SK-N-SH treated with all-trans-retinoic acid at 6 μM for 48 hours (cell line): ENCODE results near the gene ADAMTSL1.

Source experiments
- ATAC-seq: fragments of 200-7000 bp; cut with Tn5 transposase; 3 replicates; pipeline ENCODE4 v1.9.1; 2020; ENCODE audit warnings: mild to moderate bottlenecking, moderate library complexity
- ARNTL ChIP-seq: fragments of 450-650 bp; formaldehyde crosslinking; IDR thresholded peaks from 2 replicates; pipeline ENCODE4 v1.5.0; 2020; ENCODE audit warnings: low read depth, mild to moderate bottlenecking, moderate library complexity, borderline replicate concordance
- BACH2 ChIP-seq: fragments of 250-450 bp; sonication (Bioruptor Pico); IDR thresholded peaks from 2 replicates; pipeline ENCODE4 v1.9.0; 2021; ENCODE audit warnings: mild to moderate bottlenecking, borderline replicate concordance
- CSDC2 ChIP-seq: fragments of 250-450 bp; sonication (Bioruptor Pico); IDR thresholded peaks from 2 replicates; pipeline ENCODE4 v1.5.0; 2020; ENCODE audit warnings: mild to moderate bottlenecking, moderate library complexity
- ESRRG ChIP-seq: fragments of 250-450 bp; sonication (Bioruptor Pico); IDR thresholded peaks from 2 replicates; pipeline ENCODE4 v1.6.1; 2021; ENCODE audit warnings: mild to moderate bottlenecking
- GLIS3 ChIP-seq: fragments of 250-450 bp; sonication (Bioruptor Pico); IDR thresholded peaks from 2 replicates; pipeline ENCODE4 v1.5.0; 2020; ENCODE audit warnings: mild to moderate bottlenecking, moderate library complexity
- OSR1 ChIP-seq: fragments of 250-450 bp; sonication (Bioruptor Pico); IDR thresholded peaks from 2 replicates; pipeline ENCODE4 v1.8.0; 2022; ENCODE audit warnings: moderate library complexity, mild to moderate bottlenecking, inconsistent platforms
- PPARA ChIP-seq: fragments of 250-450 bp; sonication (Bioruptor Pico); IDR thresholded peaks from 2 replicates; pipeline ENCODE4 v1.5.0; 2020; ENCODE audit warnings: mild to moderate bottlenecking, borderline replicate concordance
- RARB ChIP-seq: fragments of 250-450 bp; sonication (Bioruptor Pico); IDR thresholded peaks from 2 replicates; pipeline ENCODE4 v1.8.0; 2021; ENCODE audit warnings: mild to moderate bottlenecking, moderate library complexity
- SNAI2 ChIP-seq: fragments of 250-450 bp; sonication (Bioruptor Pico); IDR thresholded peaks from 2 replicates; pipeline ENCODE4 v1.5.0; 2020; ENCODE audit warnings: mild to moderate bottlenecking, moderate library complexity
- TCF4 ChIP-seq: fragments of 250-450 bp; sonication (Bioruptor Pico); IDR thresholded peaks from 2 replicates; pipeline ENCODE4 v1.8.0; 2021; ENCODE audit warnings: mild to moderate bottlenecking, moderate library complexity, borderline replicate concordance
- TOX ChIP-seq: fragments of 250-450 bp; sonication (Bioruptor Pico); IDR thresholded peaks from 2 replicates; pipeline ENCODE4 v1.8.0; 2021; ENCODE audit warnings: mild to moderate bottlenecking, moderate library complexity, borderline replicate concordance
- ZC3H10 ChIP-seq: fragments of 250-450 bp; sonication (Bioruptor Pico); IDR thresholded peaks from 2 replicates; pipeline ENCODE4 v1.5.1; 2021; ENCODE audit warnings: mild to moderate bottlenecking, moderate library complexity
- ZFP3 ChIP-seq: fragments of 250-450 bp; sonication (Bioruptor Pico); IDR thresholded peaks from 2 replicates; pipeline ENCODE4 v1.5.0; 2020; ENCODE audit warnings: mild to moderate bottlenecking, moderate library complexity
- ZNF565 ChIP-seq: fragments of 450-650 bp; formaldehyde crosslinking; conservative IDR thresholded peaks from 2 replicates; pipeline ENCODE4 v1.5.0; 2020; ENCODE audit warnings: low read depth, mild to moderate bottlenecking, moderate library complexity
- ZNF8 ChIP-seq: fragments of 450-650 bp; formaldehyde crosslinking; IDR thresholded peaks from 2 replicates; pipeline ENCODE4 v1.5.0; 2020; ENCODE audit warnings: mild to moderate bottlenecking, moderate library complexity
- TF ChIP-seq, protein P1 (sequence below): fragments of 250-450 bp; sonication (Bioruptor Pico); IDR thresholded peaks from 2 replicates; pipeline ENCODE4 v1.5.1; 2021; ENCODE audit warnings: mild to moderate bottlenecking, moderate library complexity
- TF ChIP-seq, protein P2 (sequence below): fragments of 250-450 bp; sonication (Bioruptor Pico); IDR thresholded peaks from 2 replicates; pipeline ENCODE4 v1.5.1; 2020; ENCODE audit warnings: low read depth, mild to moderate bottlenecking, moderate library complexity
- TF ChIP-seq, protein P3 (sequence below): fragments of 250-450 bp; sonication (Bioruptor Pico); IDR thresholded peaks from 2 replicates; pipeline ENCODE4 v1.5.0; 2020; ENCODE audit warnings: mild to moderate bottlenecking, moderate library complexity
- TF ChIP-seq, protein P4 (sequence below): fragments of 250-450 bp; sonication (Bioruptor Pico); IDR thresholded peaks from 2 replicates; pipeline ENCODE4 v1.8.0; 2020; ENCODE audit warnings: mild to moderate bottlenecking, moderate library complexity, borderline replicate concordance
- TF ChIP-seq, protein P5 (sequence below): fragments of 250-450 bp; sonication (Bioruptor Pico); IDR thresholded peaks from 2 replicates; pipeline ENCODE4 v1.8.0; 2021; ENCODE audit warnings: low read depth, mild to moderate bottlenecking, moderate library complexity, borderline replicate concordance

Gene ADAMTSL1

DNA sequence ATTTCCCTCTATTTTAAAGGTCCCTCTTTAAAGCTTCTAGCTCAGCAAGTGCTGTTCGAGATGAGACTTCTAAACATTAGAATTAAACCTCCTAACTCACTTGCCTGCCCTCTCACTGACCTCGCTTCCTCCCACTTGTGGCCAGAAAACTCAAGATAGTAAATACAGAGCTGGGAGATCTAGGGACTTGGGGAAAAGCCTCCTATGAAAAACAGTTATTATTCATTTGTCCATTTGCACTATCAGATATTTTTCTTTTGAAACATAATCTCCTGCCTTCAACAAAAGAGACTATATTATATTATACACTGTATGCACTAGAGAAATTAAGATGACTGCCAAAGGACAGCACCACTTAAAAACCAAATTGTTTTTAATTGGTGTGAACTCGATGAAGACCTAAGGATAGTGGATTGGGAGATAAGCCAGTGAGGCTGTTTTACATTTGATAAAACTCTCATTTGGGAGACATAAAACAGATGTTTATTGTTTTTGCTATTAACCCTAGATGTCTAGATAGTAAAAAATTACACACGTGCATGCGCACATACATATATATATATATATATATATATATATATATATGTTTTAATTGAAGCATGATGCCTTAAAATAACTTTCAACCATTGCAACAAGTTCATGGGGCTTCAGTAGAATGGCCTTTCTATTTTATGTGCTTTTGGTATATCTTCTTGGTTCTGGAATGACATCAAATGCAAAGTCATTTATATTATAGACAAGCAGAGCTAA lies 229.4 kb downstream of the ADAMTSL1 start:
- no peak; the same call in 2 of the 3 replicates for ATAC-seq
- peak; percentile 45; the same call in 1 of the 2 replicates for TF ChIP-seq TCF4 (CRISPR knock-in tag)
- no peak for TF ChIP-seq ZNF565
- TF ChIP-seq, all 23 proteins: peak for 1

DNA sequence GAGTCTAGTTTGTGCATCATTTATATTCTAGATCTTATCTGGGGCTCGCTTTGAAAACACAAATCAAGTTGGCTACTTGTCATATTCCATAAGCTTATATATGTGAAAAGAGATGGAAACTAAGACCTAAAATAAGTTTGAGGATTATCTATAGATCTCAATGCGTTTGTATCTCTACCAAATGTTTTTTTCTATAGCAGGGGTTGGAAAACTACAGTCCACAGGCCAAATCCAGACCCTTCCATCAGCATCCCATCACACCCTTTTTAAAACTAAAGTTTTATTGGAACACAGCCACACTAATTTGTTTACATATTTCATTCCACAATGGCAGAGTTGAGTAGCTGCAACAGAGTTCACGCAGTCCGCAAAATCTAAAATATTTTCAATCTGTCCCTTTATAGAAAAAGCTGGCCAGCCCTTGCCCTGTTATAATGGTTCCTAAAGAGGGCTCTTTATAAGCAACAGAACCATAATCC lies 230.0 kb downstream of the ADAMTSL1 start:
- no peak for ATAC-seq

DNA sequence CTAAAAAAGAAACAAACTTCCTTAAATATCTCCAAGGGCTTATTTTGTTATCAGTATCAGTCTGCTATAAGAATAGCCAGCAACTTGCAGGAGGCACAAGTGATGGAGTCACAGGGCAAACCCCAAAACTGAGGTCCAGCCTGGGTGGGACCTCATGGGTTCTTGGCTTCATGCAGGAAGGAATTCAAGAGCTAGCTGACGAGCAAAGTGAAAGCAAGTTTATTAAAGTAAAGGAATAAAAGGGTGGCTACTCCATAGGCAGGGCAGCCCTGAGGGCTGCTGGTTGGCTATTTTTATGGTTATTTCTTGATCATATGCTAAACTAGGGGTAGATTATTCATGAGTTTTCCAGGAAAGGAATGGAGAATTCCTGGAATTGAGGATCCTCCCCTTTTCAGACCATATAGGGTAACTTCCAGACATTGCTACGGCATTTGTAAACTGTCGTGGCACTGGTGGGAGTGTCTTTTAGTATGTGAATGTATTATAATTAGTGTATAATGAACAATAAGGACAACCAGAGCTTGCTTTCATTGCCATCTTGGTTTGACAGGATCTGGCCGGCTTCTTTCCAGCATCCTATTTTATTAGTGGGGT lies 231.9 kb downstream of the ADAMTSL1 start:
- no peak for ATAC-seq
- TF ChIP-seq TCF4 (CRISPR knock-in tag) (no peak), BACH2 (CRISPR knock-in tag) (no peak), ZNF565 (no peak), RARB (no peak)
- TF ChIP-seq, protein P1, sequence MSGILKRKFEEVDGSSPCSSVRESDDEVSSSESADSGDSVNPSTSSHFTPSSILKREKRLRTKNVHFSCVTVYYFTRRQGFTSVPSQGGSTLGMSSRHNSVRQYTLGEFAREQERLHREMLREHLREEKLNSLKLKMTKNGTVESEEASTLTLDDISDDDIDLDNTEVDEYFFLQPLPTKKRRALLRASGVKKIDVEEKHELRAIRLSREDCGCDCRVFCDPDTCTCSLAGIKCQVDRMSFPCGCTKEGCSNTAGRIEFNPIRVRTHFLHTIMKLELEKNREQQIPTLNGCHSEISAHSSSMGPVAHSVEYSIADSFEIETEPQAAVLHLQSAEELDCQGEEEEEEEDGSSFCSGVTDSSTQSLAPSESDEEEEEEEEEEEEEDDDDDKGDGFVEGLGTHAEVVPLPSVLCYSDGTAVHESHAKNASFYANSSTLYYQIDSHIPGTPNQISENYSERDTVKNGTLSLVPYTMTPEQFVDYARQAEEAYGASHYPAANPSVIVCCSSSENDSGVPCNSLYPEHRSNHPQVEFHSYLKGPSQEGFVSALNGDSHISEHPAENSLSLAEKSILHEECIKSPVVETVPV (CRISPR knock-in tag) = no peak
- TF ChIP-seq, protein P2, sequence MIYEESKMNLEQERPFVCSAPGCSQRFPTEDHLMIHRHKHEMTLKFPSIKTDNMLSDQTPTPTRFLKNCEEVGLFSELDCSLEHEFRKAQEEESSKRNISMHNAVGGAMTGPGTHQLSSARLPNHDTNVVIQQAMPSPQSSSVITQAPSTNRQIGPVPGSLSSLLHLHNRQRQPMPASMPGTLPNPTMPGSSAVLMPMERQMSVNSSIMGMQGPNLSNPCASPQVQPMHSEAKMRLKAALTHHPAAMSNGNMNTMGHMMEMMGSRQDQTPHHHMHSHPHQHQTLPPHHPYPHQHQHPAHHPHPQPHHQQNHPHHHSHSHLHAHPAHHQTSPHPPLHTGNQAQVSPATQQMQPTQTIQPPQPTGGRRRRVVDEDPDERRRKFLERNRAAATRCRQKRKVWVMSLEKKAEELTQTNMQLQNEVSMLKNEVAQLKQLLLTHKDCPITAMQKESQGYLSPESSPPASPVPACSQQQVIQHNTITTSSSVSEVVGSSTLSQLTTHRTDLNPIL = no peak
- TF ChIP-seq, protein P3, sequence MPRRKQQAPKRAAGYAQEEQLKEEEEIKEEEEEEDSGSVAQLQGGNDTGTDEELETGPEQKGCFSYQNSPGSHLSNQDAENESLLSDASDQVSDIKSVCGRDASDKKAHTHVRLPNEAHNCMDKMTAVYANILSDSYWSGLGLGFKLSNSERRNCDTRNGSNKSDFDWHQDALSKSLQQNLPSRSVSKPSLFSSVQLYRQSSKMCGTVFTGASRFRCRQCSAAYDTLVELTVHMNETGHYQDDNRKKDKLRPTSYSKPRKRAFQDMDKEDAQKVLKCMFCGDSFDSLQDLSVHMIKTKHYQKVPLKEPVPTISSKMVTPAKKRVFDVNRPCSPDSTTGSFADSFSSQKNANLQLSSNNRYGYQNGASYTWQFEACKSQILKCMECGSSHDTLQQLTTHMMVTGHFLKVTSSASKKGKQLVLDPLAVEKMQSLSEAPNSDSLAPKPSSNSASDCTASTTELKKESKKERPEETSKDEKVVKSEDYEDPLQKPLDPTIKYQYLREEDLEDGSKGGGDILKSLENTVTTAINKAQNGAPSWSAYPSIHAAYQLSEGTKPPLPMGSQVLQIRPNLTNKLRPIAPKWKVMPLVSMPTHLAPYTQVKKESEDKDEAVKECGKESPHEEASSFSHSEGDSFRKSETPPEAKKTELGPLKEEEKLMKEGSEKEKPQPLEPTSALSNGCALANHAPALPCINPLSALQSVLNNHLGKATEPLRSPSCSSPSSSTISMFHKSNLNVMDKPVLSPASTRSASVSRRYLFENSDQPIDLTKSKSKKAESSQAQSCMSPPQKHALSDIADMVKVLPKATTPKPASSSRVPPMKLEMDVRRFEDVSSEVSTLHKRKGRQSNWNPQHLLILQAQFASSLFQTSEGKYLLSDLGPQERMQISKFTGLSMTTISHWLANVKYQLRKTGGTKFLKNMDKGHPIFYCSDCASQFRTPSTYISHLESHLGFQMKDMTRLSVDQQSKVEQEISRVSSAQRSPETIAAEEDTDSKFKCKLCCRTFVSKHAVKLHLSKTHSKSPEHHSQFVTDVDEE = no peak

More for the DNA sequence above, 230.0 kb downstream of the ADAMTSL1 start:
- TF ChIP-seq, protein P3 = no peak
- TF ChIP-seq ARNTL (CRISPR knock-in tag) (no peak), OSR1 (CRISPR knock-in tag) (no peak), ESRRG (CRISPR knock-in tag) (no peak), ZFP3 (CRISPR knock-in tag) (no peak), CSDC2 (CRISPR knock-in tag) (no peak), SNAI2 (CRISPR knock-in tag) (no peak), ZC3H10 (no peak), ZNF8 (CRISPR knock-in tag) (no peak), TOX (CRISPR knock-in tag) (no peak), ZNF565 (no peak), GLIS3 (CRISPR knock-in tag) (no peak), PPARA (CRISPR knock-in tag) (no peak), BACH2 (CRISPR knock-in tag) (no peak)
- TF ChIP-seq, protein P4, sequence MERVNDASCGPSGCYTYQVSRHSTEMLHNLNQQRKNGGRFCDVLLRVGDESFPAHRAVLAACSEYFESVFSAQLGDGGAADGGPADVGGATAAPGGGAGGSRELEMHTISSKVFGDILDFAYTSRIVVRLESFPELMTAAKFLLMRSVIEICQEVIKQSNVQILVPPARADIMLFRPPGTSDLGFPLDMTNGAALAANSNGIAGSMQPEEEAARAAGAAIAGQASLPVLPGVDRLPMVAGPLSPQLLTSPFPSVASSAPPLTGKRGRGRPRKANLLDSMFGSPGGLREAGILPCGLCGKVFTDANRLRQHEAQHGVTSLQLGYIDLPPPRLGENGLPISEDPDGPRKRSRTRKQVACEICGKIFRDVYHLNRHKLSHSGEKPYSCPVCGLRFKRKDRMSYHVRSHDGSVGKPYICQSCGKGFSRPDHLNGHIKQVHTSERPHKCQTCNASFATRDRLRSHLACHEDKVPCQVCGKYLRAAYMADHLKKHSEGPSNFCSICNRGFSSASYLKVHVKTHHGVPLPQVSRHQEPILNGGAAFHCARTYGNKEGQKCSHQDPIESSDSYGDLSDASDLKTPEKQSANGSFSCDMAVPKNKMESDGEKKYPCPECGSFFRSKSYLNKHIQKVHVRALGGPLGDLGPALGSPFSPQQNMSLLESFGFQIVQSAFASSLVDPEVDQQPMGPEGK (CRISPR knock-in tag) = no peak
- TF ChIP-seq, protein P5, sequence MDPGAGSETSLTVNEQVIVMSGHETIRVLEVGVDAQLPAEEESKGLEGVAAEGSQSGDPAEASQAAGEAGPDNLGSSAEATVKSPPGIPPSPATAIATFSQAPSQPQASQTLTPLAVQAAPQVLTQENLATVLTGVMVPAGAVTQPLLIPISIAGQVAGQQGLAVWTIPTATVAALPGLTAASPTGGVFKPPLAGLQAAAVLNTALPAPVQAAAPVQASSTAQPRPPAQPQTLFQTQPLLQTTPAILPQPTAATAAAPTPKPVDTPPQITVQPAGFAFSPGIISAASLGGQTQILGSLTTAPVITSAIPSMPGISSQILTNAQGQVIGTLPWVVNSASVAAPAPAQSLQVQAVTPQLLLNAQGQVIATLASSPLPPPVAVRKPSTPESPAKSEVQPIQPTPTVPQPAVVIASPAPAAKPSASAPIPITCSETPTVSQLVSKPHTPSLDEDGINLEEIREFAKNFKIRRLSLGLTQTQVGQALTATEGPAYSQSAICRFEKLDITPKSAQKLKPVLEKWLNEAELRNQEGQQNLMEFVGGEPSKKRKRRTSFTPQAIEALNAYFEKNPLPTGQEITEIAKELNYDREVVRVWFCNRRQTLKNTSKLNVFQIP = no peak
- TF ChIP-seq, protein P2 = no peak
- TF ChIP-seq, protein P1 (CRISPR knock-in tag) = no peak
